HG03378 (cell line): ENCODE results near the gene SGO1.

Experiments used
- ATAC-seq: cut with Tn5 transposase; IDR thresholded peaks from one replicate; pipeline ENCODE4 v1.9.1; 2021; ENCODE audit warnings: mild to moderate bottlenecking, moderate library complexity; ENCODE audit not compliant: unreplicated experiment

SGO1 gene

DNA sequence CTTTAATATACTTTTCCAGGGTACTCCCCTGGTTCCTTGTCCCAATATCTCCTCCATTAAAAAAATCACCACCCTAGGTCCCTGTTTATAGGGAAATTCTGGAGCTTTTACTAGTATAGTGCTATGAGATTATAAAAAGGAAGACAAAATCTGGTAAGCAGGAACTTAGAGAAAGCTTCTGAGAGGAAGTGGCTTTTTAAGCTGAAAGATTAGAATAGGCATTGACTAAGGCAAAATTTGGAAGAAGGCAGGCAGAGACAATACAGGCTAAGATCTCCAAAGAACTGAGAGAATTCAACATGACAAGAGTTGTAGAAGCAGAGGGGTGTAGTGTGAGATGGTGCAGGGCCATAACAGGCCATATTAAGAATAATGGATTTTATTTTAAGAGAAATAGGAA, 25.8 kb downstream of the SGO1 start:
- ATAC-seq, result no peak

DNA sequence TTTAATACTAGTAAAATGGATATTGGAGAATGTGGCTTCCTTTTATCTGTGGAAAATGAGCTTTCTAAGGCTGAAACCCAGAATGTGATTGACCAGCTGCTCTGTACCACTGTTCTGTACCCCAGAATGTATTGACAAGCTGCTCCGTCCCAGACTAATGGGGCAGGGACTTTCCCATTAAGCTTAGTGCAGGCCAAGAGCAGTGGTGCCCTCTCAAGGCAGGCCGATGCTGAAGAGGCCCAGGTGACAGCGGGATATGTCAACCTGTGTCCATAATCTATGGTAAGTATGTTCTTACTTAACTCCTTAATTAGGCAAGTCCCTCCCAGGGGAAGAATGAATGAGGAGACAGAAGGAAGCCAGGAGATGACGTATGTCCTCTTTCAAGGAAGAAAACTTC, 31.1 kb downstream of the SGO1 start:
- no peak for ATAC-seq

DNA sequence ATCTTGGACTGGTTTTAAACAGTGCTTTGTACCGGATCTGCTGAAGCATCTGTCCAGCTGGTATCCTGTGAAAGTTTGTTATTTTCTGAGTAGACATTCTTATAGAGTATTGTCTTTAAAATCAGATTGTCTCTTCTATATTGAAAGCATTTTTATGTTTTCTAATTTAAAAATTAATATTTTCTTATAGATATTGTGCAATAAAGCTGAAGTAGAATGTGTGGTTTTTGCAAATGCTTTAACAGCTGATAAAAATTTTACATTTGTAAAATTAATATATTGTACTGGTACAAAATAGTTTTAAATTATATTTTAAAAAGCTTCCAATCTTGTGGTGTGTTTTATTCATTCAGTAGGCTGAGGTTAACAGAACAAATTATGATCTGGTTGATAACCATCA, 31.9 kb downstream of the SGO1 start:
- ATAC-seq, result no peak

DNA sequence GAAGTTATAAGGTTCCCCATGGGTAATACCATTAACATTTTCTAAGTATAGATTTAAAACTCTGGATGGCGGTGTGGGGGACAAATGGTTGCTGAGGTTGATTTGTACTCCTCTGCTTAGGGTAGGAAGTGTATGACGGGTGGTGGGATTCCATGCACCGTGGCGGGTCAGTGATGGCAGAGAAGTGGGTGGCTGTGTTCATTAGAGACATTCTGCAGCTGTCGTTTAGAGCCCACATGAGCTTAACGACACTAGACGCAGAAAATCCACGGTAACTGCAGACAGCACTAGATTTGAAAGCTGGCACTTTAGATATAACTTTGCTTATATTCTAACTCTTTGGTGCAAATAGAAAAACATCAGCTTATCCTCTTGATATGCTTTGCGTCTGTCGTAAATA, 37.5 kb downstream of the SGO1 start:
- no peak for ATAC-seq

DNA sequence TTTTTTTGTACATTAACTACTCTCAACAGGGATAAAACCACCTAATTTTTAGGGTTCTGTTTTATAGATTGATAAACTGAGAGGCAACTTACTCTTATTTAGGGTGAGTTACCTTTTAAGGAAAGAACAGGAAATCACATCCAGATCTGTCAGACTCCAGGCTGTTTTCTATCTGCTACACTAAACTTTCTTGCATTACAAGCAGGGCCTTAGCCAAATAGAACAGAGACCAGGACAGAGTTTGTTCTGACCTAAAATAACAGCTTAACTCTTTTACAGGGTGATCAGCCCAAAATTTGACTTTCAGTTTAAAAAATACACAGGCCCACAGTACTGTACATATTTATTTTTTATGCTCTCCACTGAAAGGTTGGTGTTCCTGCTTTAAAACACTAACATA, 38.6 kb downstream of the SGO1 start:
- ATAC-seq, result no peak

DNA sequence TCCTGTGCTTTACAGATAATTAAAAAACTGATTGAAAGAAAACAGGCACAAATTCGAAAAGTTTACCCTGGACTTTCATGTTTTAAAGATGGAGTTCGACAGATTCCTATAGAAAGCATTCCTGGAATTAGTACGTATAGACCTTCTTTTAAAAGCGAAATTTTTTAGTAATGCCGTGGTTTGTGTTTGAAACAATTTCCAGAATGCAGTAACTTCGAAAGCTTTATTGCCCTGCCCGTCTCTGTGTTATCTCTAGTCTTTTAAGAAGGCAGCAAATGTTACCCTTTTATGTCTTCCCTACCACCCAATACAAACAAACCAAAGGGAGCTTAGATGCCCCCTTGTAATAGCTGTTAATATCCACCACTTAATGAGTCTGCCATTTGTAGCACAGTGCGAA, 39.7 kb downstream of the SGO1 start:
- no peak for ATAC-seq

DNA sequence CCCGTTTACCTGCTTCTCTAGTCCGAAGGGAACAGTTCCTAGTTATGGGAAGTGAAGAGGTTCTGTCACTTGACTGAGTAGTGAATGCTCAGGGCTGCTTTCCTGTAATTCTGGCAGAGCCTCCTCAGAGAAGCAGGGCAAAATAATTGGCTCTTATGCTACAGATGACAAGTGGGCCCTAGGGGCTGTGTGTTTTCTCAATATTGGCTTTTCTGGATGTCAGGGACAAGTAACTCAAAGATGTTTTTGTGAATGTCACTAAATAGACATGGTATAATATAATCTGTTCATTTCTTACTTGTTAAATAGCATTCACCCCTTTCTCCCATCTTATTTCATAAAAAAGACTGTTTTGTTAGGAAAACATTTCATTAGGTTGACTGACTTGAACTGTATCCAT, 40.1 kb downstream of the SGO1 start:
- no peak for ATAC-seq

DNA sequence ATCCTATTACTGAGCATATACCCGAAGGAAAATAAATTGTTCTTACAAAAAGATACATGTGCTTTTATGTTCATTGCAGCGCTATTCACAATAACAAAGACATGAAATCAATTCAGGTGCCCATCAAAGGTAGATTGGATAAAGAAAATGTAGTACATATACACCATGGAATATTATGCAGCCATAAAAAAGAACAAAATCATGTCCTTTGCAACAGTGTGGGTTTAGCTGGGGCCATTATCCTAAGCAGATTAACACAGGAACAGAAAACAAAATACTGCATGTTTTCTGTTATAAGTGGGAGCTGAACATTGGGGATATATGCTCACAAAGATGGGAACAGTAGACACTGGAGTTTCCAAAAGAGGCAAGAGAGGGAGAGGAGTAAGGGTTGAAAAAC, 42.5 kb downstream of the SGO1 start:
- no peak for ATAC-seq

DNA sequence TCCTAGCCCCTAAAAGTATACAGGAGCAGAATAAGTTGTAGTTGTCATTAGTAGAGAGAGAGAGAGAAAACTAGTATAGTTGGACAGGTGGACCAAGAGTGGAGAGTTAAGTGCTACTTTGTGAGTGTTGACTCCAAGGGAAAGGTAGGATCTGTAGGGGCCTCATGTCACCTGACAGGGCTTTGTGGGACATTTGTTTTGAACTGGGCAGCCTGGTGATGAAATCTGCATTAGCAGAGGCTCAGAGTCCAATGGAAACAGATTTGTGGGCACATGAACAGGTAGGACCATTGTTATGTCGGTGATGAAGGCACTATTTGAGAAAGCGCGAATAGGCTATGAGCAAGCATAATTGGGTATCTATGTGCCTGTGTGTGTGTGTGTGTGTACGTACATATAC, 43.5 kb downstream of the SGO1 start:
- no peak for ATAC-seq

DNA sequence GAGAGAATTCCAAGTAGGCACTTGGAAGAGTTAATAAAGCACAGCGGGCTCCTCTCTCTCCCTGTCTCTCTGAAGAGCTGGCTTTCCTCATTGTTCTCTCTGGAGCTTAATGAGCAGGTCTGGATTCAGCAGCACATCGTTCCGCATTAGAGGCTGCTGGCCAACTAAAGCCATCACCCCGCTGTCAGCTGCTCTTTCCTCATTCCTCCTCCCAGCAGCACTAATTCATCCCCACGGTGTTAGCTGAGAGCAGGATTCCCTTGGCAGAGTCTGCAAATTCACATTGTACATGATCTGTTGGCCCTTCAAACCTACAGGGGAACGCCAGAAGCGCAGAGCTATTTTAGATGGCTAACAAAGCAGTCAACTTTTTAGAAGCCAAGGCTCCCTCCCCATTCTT, 44.2 kb downstream of the SGO1 start:
- ATAC-seq, result no peak

DNA sequence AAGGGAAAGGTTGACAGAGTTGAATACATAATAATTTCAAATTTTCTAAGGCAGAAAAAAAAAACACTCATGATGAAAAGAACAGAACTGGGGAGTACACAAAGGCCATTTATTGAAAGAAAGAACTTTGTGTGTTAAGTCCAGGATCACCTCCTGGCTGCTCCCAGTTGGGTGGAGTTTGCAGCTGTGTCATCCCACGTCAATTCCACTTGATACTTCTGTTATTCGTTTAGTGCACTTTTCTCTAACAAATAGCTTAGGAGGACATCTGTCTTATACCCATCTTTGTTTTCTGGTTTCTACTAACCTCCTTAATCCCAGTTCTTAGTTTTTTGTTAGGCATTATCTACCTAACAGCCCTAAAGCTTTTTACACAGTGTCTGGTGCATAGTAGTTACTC, 44.7 kb downstream of the SGO1 start:
- ATAC-seq, result no peak

DNA sequence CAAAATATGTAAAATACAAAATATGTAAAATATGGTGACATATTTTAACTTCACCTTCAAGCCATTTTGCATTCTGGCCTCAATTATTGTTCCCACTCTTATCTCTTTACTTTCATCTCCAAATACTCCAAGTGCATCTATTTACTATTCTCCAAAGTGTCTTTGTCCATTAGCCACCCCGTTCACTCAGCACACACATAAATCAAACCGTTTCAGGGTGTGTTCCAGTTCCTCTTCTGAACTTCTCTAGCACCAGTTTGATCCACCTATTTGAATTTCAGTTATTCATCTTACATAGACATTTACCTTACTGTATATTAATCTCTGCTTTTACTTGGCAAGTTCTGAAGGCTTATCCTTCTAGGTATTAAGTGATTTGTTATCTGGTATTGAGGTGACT, 45.1 kb downstream of the SGO1 start:
- ATAC-seq, result no peak

DNA sequence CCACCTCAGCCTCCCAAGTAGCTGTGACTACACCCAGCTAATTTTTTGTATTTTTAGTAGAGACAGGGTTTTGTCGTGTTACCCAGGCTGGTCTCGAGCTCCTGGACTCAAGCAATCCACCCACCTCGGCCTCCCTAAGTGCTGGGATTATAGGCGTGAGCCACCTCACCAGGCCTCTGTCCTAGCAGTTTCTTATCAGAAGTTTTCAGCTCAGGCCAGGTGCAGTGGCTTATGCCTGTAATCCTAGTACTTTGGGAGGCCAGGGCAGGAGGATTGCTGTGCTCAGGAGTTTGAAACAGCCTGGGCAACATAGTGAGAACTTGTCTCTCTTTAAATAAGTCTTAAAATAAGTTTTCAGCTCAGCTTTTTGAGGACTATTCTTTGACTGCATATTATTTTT, 48.4 kb downstream of the SGO1 start:
- ATAC-seq, result no peak

DNA sequence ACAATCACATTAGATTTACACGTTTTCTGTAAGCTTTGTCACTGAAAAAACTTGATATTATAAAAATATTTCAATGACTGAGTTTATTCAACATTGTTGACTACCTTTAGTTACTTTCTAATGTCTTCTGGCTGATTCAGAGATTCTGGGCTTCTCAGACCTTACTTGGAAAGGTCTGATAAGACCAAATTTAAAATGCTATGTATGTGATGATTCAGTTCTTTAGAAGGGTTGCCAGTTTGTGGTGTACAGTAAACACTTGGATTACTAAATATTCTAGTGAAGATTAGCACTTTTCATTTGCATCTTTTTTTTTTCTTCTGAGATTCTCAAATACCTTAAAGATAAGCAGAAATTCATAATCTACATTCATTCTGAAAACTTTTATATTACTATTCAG, 49.8 kb downstream of the SGO1 start:
- no peak for ATAC-seq

DNA sequence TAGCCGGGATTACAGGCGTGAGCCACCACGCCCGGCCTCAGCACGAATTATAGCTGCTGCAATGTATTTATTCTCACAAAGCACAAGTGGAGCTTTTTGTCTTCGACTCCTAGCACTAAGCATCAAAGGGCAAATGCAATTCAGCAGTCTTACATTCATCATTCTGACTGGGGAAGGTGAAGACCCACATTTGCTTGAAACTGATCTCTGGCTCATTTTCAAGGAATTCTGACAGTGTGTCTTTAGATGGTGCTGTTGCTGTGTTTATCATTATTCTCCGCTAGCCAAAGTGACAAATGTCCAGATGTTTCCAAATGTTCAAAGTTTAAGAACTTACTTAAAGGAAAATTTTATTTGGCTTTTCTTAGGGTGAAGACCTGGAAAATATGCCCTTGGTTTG, 55.9 kb downstream of the SGO1 start:
- no peak for ATAC-seq

DNA sequence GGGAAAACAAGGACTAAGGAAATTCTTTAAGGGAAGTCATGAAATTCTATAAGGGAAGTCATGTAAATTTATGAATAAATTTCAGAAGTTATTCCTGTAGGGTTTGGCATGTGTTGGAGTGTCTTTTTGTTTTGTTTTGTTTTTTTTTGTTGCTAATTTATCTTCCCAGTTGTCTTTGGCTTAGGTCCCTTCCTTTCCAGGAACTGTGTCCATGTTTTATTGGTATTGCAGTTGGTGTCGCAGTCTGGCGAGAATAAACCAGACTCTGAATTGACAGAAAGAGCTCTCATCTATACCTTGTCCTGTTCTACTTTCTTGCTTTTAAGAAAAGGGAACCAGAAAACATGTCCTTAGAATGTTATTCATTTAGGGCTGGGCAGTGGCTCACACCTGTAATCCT, 57.6 kb downstream of the SGO1 start:
- ATAC-seq, result no peak

DNA sequence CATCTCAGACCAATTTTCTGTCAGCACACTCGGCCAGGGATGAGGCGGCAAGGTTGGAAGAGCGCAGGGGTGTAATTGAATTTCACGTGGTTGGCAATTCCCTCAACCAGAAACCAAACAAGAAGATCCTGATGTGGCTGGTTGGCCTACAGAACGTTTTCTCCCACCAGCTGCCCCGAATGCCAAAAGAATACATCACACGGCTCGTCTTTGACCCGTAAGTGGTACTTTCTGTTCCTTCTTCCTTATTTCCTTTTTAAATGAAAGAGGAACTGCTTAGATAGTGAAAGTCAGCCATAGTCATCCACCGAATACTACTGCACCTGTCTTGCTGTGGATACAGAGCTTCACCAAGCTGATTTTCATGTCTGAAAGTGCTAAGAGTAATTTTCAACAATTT, 60.1 kb downstream of the SGO1 start:
- peak; percentile 100 for ATAC-seq

DNA sequence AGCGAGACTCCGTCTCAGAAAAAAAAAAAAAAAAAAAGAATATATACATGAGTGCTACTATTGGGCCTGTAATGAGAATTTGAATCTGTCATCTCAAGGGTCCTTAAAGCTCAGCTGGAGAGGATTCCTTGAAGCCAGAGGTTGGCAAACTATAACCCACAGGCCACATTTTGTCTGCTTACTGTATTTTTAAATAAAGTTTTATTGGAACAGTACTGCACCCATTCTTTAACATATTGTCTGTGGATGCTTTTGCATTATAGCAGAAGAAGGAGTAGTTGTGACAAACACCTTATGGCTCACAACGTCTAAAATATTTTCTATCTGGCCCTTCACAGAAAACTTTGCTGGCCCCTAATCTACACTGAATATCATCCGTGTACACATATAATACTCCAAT, 60.7 kb downstream of the SGO1 start:
- ATAC-seq, result no peak

DNA sequence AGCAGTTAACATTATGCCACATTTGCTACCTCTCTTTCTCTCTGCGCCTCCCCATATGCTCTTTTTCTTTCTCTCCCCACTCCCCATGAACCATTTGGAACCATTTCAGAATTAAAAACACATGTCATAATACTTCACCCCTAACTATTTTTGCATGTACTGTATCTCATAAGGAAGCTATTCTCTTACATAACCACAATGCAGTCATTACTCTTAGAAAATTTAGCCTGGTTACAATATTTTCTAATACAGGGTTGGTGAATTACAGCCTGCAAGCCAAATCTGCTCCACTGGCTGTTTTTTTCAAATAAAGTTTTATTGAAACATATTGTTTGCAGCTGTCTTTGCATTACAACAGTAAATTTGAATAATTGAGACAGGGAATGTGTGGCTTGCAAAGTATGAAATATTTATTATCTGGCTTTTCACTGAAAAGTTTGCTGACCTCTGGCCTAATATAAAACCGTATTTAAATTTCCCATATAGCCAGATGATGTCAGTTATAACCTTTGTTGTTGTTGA, 62.8 kb downstream of the SGO1 start:
- no peak for ATAC-seq

DNA sequence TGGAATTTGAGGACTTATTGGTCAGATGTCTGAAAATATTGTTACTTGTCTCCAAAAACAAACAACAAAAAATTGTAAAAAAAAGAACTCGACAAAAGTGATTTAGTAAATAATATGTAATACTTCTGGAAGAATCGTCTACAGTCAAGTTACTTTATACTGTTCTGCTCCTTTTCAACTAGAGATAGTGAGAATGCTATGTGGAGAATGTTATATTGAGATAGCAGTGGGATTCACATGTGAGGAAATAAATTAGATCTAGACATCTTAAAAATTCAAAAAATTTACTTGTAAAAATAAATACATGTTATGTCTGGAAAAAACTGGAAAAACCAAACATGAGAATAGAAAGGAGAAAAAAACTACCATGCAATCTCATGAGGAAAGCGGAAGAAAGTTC, 64.9 kb downstream of the SGO1 start:
- ATAC-seq, result no peak
